Neural cell (in vitro differentiated cells): ENCODE measurements around the gene MGAT5B. TPM values are rescaled to one million over a fixed set of nuclear protein-coding genes. Genes with fewer than 3 reads are reported as not detected.

Source experiments
- H2AFZ ChIP-seq: fragments of 200-600, 300-800 bp; sonication (generic), shearing (Covaris generic); 2 replicates; pipeline ENCODE4 v1.6.0; 2014; ENCODE audit warnings: low read depth, mild to moderate bottlenecking, antibody characterized with exemption, low read length, moderate library complexity
- H3F3A ChIP-seq: fragments of 200-600 bp; shearing (Covaris generic); 2 replicates; pipeline ENCODE4 v1.6.1; 2016; ENCODE audit warnings: mild to moderate bottlenecking, moderate library complexity, mixed read lengths, antibody characterized with exemption, low read length; ENCODE audit not compliant: insufficient read depth, poor library complexity, severe bottlenecking
- H3K27ac ChIP-seq: fragments of 200-600, 300-800 bp; sonication (generic), shearing (Covaris generic); 2 replicates; pipeline ENCODE4 v1.5.1; 2014; ENCODE audit warnings: mild to moderate bottlenecking, low read length, moderate library complexity
- H3K27me3 ChIP-seq: fragments of 300-800, 200-600 bp; sonication (generic), shearing (Covaris generic); 2 replicates; pipeline ENCODE4 v1.6.0; 2014; ENCODE audit warnings: mild to moderate bottlenecking, low read depth, low read length, moderate library complexity; ENCODE audit not compliant: insufficient read depth
- H3K36me3 ChIP-seq: fragments of 300-800, 200-600 bp; sonication (generic), shearing (Covaris generic); 2 replicates; pipeline ENCODE4 v1.5.1; 2014; ENCODE audit warnings: mild to moderate bottlenecking, antibody characterized with exemption, low read length, moderate library complexity; ENCODE audit not compliant: insufficient read depth
- H3K4me2 ChIP-seq: fragments of 300-800, 200-600 bp; sonication (generic), shearing (Covaris generic); 2 replicates; pipeline ENCODE4 v1.6.0; 2014; ENCODE audit warnings: mild to moderate bottlenecking, low read length
- H3K4me3 ChIP-seq: fragments of 300-800, 200-600 bp; sonication (generic), shearing (Covaris generic); 2 replicates; pipeline ENCODE4 v1.5.1; 2014; ENCODE audit warnings: mild to moderate bottlenecking, low read length, moderate library complexity
- H3K79me2 ChIP-seq: fragments of 200-600 bp; shearing (Covaris generic); replicated peaks from 2 replicates; pipeline ENCODE4 v1.6.0; 2014; ENCODE audit warnings: mild to moderate bottlenecking, low read length, moderate library complexity; ENCODE audit not compliant: insufficient read depth
- H3K9ac ChIP-seq: fragments of 300-800, 200-600 bp; sonication (generic), shearing (Covaris generic); 2 replicates; pipeline ENCODE4 v1.6.1; 2016; ENCODE audit warnings: mild to moderate bottlenecking, low read length, mixed read lengths
- H3K9me2 ChIP-seq: fragments of 200-600 bp; shearing (Covaris generic); 2 replicates; pipeline ENCODE4 v1.6.1; 2016; ENCODE audit warnings: mild to moderate bottlenecking, low read length, mixed read lengths; ENCODE audit not compliant: insufficient read depth
- H3K9me3 ChIP-seq: fragments of 200-600, 300-800 bp; sonication (generic), shearing (Covaris generic); 2 replicates; pipeline ENCODE4 v1.6.1; 2016; ENCODE audit warnings: mild to moderate bottlenecking, mixed run types, low read length, moderate library complexity, mixed read lengths
- H4K20me1 ChIP-seq: fragments of 200-600 bp; shearing (Covaris generic); 2 replicates; pipeline ENCODE4 v1.6.1; 2016; ENCODE audit warnings: mild to moderate bottlenecking, mixed run types; ENCODE audit not compliant: insufficient read depth
- CTCF ChIP-seq: fragments of 450-650 bp; IDR thresholded peaks from 2 replicates; pipeline ENCODE4 v1.5.1; 2014; ENCODE audit warnings: antibody characterized with exemption, mild to moderate bottlenecking, moderate library complexity; ENCODE audit not compliant: poor library complexity, severe bottlenecking
- EP300 ChIP-seq: fragments of 450-650 bp; conservative IDR thresholded peaks from 2 replicates; pipeline ENCODE4 v1.6.1; 2014; ENCODE audit warnings: antibody characterized with exemption, mild to moderate bottlenecking, moderate library complexity; ENCODE audit not compliant: poor library complexity, severe bottlenecking
- EZH2 ChIP-seq: fragments of 200-600, 300-800 bp; shearing (Covaris generic), sonication (generic); IDR thresholded peaks from 2 replicates; pipeline ENCODE4 v1.6.1; 2014; ENCODE audit warnings: antibody characterized with exemption, low read length, borderline replicate concordance, mild to moderate bottlenecking; ENCODE audit not compliant: insufficient read depth, poor library complexity, severe bottlenecking
- MXI1 ChIP-seq: fragments of 450-650 bp; conservative IDR thresholded peaks from 2 replicates; pipeline ENCODE4 v1.6.1; 2014; ENCODE audit warnings: antibody characterized with exemption, mild to moderate bottlenecking; ENCODE audit not compliant: poor library complexity, severe bottlenecking
- POLR2AphosphoS5 ChIP-seq: IDR thresholded peaks from 2 replicates; pipeline ENCODE4 v1.6.1; 2012
- RAD21 ChIP-seq: fragments of 450-650 bp; conservative IDR thresholded peaks from 2 replicates; pipeline ENCODE4 v1.6.1; 2014; ENCODE audit warnings: antibody characterized with exemption, mild to moderate bottlenecking, moderate library complexity
- SMC3 ChIP-seq: fragments of 450-650 bp; conservative IDR thresholded peaks from 2 replicates; pipeline ENCODE4 v1.6.1; 2014; ENCODE audit warnings: antibody characterized with exemption, mild to moderate bottlenecking, moderate library complexity; ENCODE audit not compliant: poor library complexity
- TAF1 ChIP-seq: IDR thresholded peaks from 2 replicates; pipeline ENCODE4 v1.6.1; 2012; ENCODE audit warnings: low read depth
- polyA plus RNA-seq: library from polyadenylated mRNA; depleted of rRNA; stranded (reverse); fragments of >200 nt; gene quantifications from 2 replicates; pipeline ENCODE4 v1.2.3, GENCODE V29; 2014
- TF ChIP-seq, protein P1 (sequence below): IDR thresholded peaks from 2 replicates; pipeline ENCODE4 v1.6.1; 2012; ENCODE audit warnings: borderline replicate concordance

The MGAT5B gene
- polyA plus RNA-seq, 1 donor from 2014 or later: 8.8 TPM

GRCh38 chr17:76925441-76925891 is 57.3 kb downstream of the MGAT5B start:
- H3K4me3 ChIP-seq: no peak overlapping the region
- H3K27me3 ChIP-seq: no peaks in the 10 kb centered on the region
- no peak overlapping the region for H3K4me2 ChIP-seq
- H3K9me2 ChIP-seq: no peaks in the 10 kb centered on the region
- no peak overlapping the region for H3K9ac ChIP-seq
- H4K20me1 ChIP-seq: no peaks in the 10 kb centered on the region
- H2AFZ ChIP-seq: no peak overlapping the region
- no peaks in the 10 kb centered on the region for H3F3A ChIP-seq
- no peaks in the 10 kb centered on the region for H3K79me2 ChIP-seq
- TF ChIP-seq, protein P1, sequence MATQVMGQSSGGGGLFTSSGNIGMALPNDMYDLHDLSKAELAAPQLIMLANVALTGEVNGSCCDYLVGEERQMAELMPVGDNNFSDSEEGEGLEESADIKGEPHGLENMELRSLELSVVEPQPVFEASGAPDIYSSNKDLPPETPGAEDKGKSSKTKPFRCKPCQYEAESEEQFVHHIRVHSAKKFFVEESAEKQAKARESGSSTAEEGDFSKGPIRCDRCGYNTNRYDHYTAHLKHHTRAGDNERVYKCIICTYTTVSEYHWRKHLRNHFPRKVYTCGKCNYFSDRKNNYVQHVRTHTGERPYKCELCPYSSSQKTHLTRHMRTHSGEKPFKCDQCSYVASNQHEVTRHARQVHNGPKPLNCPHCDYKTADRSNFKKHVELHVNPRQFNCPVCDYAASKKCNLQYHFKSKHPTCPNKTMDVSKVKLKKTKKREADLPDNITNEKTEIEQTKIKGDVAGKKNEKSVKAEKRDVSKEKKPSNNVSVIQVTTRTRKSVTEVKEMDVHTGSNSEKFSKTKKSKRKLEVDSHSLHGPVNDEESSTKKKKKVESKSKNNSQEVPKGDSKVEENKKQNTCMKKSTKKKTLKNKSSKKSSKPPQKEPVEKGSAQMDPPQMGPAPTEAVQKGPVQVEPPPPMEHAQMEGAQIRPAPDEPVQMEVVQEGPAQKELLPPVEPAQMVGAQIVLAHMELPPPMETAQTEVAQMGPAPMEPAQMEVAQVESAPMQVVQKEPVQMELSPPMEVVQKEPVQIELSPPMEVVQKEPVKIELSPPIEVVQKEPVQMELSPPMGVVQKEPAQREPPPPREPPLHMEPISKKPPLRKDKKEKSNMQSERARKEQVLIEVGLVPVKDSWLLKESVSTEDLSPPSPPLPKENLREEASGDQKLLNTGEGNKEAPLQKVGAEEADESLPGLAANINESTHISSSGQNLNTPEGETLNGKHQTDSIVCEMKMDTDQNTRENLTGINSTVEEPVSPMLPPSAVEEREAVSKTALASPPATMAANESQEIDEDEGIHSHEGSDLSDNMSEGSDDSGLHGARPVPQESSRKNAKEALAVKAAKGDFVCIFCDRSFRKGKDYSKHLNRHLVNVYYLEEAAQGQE: no peak
- TF ChIP-seq MXI1 (no peak), SMC3 (no peak), POLR2AphosphoS5 (no peak), RAD21 (no peak), EP300 (no peak), EZH2 (no peak), CTCF (no peak), TAF1 (no peak)
- no peaks in the 10 kb centered on the region for H3K36me3 ChIP-seq
- no peak overlapping the region for H3K27ac ChIP-seq
- H3K9me3 ChIP-seq: no peaks in the 10 kb centered on the region

GRCh38 chr17:76926237-76926866 is 58.1 kb downstream of the MGAT5B start:
- TF ChIP-seq MXI1 (no peak), CTCF (no peak), EZH2 (no peak), RAD21 (no peak), TAF1 (no peak), POLR2AphosphoS5 (no peak), SMC3 (no peak), EP300 (no peak)
- TF ChIP-seq, protein P1: no peak
- Histone ChIP-seq H3K4me3 (no peak overlapping the region), H3K9me3 (no peaks in the 10 kb centered on the region), H3K79me2 (no peaks in the 10 kb centered on the region), H3F3A (no peaks in the 10 kb centered on the region), H2AFZ (no peak overlapping the region), H3K4me2 (no peak overlapping the region), H3K9me2 (no peaks in the 10 kb centered on the region), H3K27me3 (no peaks in the 10 kb centered on the region), H3K36me3 (no peaks in the 10 kb centered on the region), H4K20me1 (no peaks in the 10 kb centered on the region), H3K9ac (no peak overlapping the region), H3K27ac (no peak overlapping the region)
